Midbrain (tissue), 1 donor: ENCODE results near the gene TACC2.
A peak's percentile ranks its signal among the peaks of the same experiment; 100 is the strongest.
"Not testable (repeated sequence)": the region's sequence is repeated elsewhere in the genome, so short reads cannot be mapped to it uniquely, and the experiment has no call there.

Experiments
- DNase-seq: peaks from one replicate; lab custom pipeline; 2025; lab: John Stamatoyannopoulos, UW

Gene TACC2

DNA sequence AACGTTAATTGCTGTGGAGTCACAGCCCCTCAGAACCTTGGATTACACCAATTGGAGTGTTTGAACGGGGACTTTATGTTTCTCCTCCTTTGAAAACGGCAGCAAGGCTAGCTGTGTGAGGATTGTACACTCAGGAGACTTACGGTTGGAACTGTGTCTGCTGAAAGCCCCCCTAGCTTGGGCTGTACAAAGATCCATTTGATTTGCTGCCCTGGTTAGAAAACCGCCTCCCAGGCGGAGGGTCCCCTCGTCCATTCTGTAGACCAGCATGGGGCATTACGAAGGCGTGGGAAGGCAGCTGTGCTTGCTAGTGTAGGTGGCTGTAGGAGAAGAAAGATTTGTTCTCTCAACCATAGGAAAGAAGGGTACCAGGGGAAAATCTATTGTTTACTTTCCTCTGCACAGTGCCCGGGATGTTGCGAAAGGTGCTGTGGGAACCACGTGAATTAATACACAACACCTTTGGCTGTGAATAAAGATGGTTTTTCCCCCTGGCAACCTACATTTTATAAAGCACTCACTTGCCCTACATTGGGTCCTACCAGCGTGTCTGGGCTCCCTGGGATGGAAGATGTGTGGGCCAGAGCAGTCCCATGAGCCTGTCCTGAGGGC lies 208.8 kb downstream of the TACC2 start:
- DNase-seq = no peak

DNA sequence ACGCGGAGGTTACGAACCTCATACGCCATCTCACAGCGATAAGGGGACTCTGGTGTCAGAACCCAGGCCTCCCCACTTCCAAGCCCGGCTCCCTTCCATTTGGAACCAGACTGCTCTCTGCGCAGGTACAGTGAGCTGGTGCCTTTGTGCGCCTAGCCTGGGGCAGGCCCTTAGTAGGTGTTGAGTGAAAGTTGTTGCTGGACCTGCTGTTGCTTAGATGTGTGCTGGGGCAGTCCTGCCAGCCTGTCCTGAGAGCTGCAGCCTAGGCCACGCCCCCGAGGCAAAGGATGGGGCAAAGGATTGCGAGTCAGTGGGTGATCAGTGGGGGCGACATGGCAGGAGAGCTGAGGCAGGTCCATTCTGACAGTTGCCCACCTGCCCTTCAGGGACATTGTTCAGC lies 209.7 kb downstream of the TACC2 start:
- no peak for DNase-seq

DNA sequence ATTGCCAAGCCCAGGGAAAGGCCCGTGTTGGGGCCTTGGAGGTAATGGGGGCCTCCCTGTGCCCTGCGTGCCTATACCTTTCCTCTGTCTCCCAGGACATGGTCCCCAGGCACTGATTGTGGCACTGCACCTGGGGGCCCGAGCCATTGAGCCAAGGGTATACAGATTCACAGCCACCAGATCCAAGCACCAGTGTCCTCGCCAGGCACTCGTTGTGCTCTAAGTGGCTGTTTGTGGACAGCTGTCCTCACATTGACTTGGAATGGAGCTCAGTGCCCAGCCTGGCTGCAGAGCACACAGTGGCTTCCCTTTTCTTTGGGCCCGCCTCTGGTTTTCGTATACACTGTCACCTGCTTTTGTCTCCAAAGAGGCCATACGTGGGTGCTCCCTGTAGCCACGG lies 210.1 kb downstream of the TACC2 start:
- no peak for DNase-seq

- DNase-seq = no peak
Observed at GRCh38 chr10:122199689-122200088, 210.7 kb downstream of the TACC2 start.

- DNase-seq = no peak
Observed at GRCh38 chr10:122201401-122201800, 212.4 kb downstream of the TACC2 start.

GRCh38 chr10:122203180-122203579 lies 214.2 kb downstream of the TACC2 start:
- not testable (repeated sequence) for DNase-seq

DNA sequence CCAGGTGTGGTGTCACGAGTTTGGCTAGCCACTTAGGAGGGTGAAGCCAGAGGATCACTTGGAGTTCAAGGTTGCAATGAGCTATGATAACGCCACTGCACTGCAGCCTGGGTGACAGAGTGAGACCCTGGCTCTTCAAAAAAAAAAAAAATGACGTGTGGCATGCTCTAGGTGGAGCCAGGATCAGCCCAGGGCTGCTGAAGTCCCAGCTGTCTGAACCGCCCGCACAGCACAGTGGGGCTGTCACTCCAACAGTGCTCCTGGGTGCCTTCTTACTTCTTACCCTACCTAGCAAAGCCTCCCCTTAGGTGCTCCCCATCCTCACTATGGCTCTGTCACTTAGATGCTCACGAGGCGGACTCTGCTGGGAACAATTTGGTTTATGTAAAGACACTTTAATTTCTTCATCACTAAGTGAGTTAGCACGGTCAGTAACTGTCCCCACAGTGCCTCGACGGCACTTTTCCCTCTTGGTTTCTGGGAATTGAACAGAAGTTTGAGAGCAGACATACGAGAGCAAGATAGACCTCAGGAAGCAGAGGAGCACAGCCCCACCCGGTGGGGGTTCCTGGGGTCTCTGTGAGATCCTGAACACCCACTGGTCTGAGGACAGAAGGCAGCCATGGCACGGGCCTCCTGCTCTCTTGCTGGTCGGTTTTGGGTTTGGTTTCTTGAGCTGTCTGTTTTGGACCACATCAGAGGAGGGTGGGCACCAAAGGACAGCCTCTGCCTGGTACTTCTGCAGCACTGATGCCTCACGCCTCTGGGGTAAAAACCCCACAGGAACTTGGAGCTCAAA lies 215.9 kb downstream of the TACC2 start:
- no peak for DNase-seq

DNA sequence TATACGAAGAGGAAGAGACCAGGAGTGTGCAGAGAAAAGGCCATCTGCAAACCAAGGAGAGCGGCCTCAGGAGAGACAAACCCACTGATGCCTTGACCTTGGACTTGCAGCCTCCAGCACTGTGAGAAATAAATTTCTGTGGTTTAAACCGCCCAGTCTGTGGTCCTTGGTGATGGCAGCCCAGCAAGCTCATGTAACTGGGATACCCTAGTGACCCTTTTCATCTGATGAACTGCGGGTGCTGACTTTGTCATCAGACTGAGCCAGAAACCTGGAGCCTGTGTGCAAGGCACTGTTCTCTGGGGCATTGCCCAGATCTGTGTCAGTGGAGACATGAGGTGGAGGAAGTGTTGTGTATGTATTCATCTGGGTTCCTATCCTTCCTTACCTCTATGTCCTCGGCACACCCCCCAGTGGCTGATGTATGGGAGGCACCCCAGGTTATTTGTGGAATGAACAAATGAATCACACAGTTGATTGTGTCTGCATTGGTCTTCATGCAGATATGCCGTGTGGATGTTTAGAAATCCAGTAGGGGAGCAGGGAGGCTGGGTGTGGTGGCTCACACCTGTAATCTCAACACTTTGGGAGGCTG lies 217.6 kb downstream of the TACC2 start:
- DNase-seq = no peak

DNA sequence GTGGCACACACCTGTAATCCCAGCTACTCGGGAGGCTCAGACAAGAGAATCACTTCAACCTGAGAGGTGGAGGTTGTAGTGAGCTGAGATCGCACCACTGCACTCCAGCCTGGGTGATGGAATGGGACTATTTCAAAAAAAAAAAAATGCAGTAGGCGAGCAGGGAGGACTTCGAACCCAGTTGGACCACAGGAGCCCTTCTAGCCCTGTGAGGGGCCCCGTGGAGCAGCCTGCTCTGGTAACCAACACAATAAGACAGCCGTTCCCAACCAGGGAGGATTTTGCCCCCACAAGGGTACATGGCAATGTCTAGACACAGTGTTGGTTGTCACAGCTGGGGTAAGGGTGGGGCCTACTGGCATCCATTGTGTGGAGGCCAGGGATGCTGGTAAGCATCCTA lies 218.2 kb downstream of the TACC2 start:
- no peak for DNase-seq

GRCh38 chr10:122207596-122207995 lies 218.6 kb downstream of the TACC2 start:
- no peak for DNase-seq

DNA sequence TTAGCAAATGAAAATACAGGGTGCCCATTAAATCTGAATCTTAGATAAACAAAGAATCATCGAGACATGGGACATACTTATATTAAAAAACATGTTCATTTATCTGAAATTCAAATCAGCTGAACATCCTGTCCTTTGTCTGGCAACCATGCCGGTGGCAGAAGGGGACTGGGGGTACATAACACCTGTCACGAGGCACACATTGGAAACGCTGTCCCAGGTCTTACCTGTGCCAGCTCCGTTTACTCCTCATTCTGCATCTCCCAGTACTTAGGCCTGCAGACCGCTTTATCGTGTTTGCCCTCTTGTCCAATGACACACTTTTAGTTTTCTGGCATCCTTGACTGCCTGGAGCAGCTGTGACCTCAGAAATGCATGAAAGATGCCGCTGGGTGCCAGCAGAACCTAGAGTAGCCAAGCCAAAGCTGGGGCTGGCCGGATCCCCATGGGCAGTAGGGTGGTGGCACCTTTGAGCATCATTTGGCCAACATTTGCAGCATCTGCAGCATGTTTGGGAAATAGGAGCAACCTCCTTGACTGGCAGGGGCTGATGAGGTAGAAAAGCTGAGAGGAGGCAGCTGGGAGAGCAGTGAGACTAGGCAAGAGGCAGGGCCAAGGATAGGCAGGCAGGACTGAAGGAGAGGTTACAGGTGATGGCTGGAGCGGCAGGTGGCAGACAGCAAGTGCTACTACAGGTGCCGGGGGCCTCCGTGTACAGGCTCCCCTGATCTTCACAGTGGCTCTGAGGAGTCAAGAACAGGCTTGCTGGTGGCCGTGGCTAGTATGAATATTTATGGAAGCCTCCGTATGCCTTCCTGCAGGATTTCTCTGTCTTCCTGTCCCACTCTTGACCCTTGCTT lies 219.8 kb downstream of the TACC2 start:
- no peak for DNase-seq

GRCh38 chr10:122210481-122211265 lies 221.7 kb downstream of the TACC2 start:
- no peak for DNase-seq

DNA sequence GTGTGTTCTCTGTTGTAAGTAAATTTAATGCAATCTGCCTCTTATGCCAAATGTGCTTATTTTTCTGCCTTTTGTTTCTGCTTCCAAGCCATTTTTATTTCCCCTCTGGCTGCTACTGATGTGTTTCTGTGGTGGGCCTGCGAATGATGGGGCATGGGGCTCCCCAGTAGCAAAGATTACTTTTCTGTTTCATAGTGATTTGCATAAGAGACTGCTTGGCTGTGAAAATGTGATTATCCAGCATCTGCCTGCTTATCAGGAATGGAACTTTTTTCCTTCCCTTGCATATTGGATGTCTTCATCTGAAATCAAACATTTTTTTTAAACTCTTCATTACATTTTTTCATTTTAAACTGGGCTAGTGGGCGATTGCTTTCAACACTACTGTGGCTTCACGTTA lies 224.4 kb downstream of the TACC2 start:
- no peak for DNase-seq

DNA sequence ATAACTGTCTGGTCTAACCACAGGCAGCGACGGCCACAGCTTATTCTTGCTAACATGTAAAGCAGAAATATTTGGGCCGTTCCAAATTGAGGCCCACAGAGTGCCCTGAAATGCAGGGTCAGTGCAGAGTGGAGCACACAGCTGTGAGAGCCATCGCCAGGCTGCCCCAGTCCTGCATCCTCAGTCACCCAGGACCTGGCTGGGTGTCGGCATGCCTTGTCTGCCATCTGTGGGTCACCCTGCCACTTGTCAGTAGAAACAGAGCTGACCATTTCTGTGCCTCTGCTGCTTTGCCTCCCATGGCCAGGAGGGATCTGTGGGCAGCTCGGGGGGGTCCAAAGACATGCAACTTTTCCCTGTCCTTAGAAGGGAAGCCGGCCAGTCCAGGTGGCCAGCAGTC lies 224.8 kb downstream of the TACC2 start:
- peak; percentile 50 for DNase-seq

- DNase-seq = no peak
Observed at GRCh38 chr10:122216047-122216446, 227.1 kb downstream of the TACC2 start.

DNA sequence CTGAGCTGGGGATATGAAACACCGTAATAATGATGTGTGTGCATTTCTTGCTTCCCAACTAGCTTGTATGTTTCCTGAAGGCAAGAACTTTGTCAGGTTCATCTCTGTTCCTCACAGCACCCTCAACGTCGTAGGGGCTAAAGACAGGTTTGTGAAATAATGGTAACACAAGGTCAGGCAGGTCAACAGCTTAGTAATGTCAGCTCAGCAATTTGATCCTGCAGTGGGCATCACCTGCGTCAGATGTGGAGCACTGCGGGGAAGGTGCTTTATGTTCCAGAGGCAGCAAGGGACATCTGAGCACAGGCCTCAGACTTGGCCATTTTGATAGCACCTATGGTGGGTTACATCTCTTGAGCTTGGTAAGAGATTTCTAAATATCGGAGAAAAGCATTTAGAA lies 230.4 kb downstream of the TACC2 start:
- DNase-seq = no peak

- no peak for DNase-seq
Observed at GRCh38 chr10:122220736-122221135, 231.8 kb downstream of the TACC2 start.

- DNase-seq = no peak
Observed at GRCh38 chr10:122221958-122222357, 233.0 kb downstream of the TACC2 start.

DNA sequence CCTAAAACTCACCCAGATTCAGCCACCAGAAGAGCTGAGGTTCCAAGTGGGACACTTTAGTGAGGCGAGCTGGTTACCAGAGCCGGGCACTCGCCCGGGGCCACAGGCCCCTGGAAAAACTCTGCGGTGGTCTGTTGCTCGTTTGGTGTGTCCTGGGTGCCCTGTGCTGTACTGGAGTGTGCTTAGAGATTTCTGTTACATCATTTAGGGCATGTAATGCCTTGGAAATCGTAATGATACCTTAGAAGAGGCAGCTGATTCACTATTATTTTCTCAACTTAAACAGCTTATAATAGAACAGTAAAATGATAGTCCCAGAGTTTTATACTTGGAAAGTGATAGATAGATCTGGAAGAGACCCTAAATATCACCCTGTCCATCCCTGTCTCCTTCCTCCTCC lies 233.7 kb downstream of the TACC2 start:
- no peak for DNase-seq

GRCh38 chr10:122224159-122224558 lies 235.2 kb downstream of the TACC2 start:
- no peak for DNase-seq

DNA sequence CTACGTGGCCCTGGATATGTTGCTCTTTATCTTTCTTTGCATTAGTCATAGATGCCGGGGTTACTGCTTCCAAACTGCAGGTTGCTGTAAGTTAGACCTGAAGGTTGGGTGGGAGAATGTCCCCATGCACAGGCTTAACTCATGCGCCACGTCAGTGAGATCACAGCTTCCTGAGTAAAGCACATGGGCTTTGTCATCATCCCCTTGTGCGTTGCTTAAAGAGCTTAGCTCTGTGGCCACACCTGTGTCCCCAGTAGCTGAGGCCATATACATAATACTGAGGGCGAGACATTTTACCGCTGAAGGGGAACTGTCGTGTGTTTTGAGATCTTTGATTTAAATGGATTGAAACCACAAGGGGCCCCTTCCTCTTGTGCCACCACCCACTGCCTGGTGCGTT lies 236.4 kb downstream of the TACC2 start:
- DNase-seq = no peak

GRCh38 chr10:122227754-122228153 lies 238.8 kb downstream of the TACC2 start:
- no peak for DNase-seq
